HG02623 (cell line): ENCODE results near the gene GAPVD1.

ENCODE experiments used
- ATAC-seq: cut with Tn5 transposase; IDR thresholded peaks from one replicate; pipeline ENCODE4 v1.9.1; 2021; ENCODE audit warnings: moderate library complexity; ENCODE audit not compliant: unreplicated experiment

The GAPVD1 gene

DNA sequence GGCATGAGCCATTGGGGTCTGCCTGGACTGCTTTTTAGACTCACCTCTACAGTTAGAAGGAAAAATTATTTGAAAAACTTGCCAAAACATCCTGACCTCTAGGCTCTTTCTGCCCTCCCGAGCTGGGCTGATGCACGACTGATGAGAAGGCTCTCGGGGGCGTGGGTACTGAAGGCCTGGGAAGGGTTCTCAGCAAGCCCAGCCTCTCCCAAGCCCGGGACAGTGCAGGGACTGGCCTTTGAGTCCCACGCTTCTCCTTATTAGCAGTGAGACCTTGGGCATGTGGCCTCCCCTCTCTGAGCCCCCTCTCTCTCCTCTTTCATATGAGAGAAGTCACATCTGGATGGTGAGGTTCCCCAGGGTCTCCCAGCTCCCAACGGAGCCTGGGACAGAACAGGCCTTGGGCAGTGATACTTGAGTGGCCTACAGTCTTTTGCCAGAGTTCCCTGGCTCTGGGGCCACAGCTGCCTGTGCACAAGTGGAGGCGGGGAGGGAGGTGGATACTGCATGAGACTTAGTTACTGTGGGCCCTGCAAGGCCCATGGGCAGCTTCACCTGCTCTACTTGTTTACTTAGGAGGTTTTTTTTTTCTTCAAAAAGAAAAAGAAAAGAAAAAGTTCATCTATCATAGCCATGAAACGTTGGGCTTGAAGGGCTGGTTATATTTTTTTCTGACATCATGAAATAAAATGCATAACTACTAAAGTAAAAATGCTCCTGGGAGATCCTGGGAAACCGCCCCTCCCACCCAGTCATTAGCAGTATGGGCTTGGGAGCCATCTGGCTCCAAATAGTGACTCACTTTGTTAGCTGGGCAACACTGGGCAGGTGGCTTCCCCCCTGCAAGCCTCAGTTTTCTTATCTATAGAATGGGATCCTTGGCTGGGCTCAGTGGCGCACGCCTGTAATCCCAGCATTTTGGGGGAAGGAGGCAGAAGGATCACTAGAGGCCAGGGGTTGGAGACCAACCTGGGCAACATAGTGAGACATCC is 139.4 kb downstream of the GAPVD1 start:
- no peak for ATAC-seq

DNA sequence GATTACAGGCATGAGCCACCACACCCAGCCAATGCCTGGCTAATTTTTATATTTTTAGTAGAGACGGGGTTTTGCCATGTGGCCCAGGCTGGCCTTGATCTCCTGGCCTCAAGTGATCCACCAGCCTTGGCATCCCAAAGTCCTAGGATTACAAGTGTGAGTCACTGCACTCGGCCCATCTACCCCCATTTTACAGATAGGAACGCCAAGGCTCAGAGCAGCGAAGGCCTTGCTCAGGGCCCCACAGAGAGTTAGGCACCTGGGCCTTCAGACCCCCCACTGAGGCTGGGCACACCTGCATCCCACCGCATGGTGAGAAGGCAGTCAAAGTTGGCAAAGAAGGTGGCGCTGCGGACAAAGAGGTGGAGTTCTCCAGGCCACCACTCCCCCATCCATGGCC is 143.1 kb downstream of the GAPVD1 start:
- no peak for ATAC-seq

DNA sequence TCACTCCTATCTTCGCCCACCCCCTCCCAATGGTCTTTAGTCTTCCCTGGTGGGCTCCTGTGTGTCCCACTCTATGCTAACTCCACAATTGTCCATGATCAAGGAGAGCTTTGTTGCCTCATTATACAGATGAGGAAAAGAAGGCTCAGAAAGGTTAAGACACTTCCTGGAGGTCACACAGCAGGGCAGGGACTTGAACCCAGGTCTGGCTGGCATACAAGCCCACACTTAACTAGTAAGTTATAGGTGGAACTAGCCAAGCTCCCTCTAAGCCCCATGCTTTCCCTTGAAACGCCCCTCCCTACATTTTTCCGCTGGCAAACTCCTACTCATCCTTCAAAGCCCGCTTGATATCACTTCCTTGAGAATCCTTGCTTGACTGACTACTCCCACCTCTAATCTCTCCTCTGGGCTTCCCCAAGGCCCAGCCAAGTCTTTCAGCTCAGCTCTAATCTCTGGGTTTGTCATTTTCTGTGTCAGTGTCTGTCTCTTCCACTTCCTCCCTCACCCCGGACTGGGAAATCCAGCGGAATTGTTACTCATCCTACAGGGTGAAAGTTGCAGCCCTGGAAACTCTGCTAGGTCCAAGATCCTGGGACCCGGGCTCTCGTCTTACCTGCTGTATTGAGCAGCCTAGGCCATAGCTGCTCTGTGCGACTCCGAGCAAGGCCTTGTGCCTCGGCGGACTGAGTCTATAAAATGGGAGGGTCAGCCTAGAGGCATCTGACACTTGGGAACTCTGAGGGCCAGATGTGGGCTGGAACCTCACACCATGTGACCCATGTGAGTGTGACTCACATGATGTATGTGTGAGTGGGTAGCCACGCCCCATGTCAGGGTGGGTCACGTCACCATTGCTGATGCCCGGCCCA is 144.5 kb downstream of the GAPVD1 start:
- ATAC-seq, result no peak

DNA sequence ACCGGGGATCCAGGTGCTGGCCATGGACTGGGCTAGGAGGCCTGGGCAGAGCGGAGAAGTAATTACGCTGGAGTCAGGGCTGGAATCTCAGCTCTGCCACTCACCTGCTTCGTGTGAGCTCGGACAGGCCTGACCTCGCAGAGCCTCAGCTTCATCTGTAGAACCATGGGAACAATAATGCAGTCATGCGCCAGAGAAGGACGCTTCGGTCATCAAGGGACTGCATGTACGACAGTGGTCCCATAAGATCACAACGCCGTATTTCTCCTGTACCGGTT is 145.1 kb downstream of the GAPVD1 start:
- ATAC-seq, result no peak

DNA sequence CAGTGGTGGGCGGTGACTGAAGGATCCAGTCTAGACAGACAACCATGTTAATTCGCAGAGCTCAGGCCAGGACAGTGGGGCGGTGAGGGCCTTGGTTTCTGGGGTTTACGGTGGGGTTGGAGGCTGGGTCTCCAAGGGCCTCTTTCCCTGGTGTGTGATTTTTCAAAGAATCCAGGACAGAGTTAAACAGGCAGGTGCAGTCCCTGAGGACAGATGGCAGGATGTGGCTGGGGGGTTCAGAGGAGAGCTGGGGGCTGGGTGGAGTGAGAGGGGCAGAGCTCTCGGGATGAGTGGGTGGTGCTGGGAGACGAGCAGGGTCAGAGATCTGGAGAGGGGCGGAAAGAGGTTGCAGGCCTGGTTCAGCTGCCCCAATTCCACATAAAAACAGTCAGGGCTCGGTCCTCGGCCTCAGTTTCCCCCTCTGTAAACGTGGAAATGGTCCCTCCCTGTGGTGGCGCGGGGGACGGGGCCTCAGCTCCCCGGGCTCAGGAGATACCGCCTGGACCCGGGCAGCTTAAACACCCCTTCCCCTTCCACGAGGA is 145.9 kb downstream of the GAPVD1 start:
- no peak for ATAC-seq

DNA sequence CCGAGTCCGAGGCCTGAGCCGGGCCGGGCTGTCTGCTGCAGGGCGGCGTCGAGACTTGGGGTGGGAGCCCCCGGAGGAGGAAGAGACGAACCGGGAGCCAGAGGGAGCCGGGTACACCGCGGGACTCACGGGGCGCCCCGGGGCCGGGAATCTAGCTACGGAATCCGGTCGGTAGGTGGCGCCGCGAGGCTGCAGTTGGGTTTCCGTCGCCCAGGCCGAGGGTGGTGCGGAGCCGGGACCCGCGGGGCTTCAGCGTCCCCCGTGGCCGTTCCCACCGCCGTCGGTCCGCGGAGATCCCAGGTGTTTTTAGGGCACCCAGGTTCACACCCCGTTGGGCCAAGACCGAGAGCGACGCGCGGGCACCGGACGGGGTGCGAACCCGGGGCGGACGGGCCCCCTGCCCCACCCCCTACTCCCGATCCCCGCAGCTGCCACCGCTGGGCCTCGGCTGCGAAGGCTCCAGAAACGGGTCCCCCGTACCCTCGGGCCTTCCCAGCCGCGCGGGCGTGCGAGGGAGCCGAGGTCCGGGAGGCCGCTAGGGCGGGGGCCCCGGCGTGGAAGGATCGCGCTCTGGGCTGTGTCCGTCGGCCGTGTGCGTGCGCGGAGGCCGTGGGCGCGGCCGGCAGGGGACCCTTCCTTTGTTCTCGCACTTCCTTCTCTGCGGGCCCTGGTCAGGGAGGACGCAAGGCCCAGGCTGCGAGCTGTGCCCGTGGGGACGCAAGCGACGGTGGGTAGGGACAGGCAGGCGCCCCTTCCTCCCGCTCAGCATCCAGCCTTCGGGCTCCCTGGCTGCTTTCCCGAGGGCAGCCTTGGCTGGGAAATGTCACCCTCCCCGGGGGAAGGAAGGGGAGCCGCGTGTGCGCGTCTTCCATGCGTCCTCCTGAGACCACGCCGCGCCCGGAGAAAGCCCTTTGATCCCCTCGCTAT is 146.6 kb downstream of the GAPVD1 start:
- ATAC-seq, result no peak

DNA sequence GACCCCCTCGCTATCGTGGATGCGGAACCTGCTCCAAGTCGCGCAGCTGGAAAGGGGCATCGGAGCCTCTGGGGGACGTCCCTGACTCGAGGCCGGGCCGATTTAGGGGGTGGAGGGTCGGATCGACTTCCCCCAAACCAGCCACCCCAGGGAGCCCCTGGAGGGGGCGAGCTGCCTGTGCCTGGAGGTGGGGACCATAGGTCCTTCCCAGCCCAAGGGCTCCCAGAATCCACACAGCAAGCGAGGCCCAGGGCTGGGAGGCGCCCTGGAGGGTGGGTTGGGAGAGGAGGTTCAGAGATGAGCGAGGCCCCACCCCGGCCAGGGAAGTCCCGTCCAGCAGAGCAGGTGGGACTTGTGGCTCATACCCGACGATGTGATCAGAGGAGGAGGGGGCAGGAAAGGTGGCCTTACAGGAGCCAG is 147.6 kb downstream of the GAPVD1 start:
- ATAC-seq, result no peak

DNA sequence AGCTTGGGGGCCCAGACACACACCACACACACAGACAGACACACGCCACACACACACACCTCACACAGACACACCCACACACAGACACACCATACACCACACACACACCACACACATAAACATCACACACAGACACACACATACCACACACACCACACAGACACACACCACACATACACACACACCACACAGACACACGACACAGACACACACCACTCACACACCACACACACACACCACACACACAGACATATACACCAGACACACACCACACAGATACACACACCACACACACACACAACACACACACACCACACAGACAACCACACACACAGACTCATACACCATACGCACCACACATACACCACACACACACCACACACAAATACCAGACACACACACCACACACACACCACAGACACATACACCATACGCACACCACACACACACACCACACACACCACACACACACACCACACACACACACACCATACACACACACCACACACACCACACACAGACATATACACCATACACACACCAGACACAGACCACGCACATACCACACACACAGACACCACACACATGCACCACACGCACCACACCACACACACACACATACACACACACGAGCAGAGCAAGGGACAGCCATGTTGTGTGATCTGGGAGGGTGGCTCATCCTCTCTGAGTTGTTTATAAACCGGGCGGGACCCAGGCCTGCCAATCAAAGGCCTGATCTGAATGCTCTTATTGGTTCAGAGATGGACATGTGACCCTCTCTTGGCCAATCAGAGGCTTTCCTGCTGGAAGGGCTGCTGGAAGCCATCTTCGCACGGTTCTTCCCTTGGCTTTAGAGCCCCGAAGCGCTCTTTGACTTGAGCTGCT is 148.3 kb downstream of the GAPVD1 start:
- ATAC-seq, result no peak

DNA sequence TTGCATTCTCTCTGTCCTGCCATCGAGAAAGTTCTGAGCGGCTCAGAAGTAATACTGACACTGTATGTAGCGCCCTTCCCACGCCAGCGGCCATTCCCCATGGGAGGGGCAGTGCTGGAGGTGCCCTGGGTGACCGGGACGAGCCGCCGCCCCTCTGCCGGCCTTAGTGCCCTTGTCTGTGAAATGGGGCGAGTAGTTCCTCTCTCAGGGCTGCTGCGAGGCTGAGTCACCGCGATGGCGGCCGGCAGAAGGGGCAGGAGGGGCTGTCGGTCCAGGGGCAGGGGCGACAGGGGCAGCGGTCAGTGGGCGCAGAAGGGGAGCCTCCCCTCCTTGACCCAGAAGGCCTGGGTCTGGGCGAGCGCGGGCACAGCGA is 148.9 kb downstream of the GAPVD1 start:
- ATAC-seq, result no peak

DNA sequence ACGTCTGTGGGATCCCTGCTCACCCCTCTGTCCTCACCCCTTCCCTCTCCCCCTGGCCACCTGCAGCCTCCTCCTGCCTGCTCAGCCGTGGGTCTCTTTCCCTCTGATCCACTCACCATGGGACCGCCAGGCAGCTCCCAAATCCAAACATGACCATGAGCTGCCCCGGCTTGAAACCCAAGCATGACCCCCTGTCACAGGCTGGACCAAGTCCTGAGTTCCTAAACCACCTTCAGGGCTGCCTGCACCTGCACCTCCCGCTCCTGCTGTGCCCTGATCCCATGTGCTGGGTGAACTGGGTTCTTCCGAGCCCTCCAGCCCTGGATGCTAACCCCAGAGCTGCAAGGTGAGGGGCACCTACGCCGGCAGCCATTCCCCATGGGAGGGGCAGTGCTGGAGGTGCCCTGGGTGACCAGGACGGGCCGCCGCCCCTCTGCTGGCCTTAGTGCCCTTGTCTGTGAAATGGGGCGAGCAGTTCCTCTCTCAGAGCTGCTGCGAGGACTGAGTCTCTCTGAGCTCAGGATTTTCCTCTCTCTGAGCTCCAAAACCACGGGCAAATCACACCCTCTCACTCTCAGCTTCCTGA is 149.6 kb downstream of the GAPVD1 start:
- no peak for ATAC-seq

DNA sequence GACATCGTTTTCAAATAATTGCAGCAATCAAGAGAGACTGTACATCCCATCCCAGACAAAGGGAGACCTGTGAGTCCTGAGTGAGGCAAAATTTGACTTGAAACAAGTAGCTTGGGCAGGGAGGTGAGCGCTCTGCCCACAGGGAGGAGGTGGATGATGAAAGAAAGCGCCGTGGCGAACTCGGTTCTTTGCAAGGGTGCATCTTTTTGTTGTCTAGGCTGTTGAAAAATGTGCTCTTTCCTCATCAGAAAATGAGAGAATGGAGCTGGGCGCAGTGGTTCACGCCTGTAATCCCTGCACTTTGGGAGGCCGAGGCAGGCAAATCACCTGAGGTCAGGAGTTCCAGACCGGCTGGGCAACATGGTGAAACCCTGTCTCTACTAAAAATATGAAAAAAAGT is 150.5 kb downstream of the GAPVD1 start:
- ATAC-seq, result no peak

DNA sequence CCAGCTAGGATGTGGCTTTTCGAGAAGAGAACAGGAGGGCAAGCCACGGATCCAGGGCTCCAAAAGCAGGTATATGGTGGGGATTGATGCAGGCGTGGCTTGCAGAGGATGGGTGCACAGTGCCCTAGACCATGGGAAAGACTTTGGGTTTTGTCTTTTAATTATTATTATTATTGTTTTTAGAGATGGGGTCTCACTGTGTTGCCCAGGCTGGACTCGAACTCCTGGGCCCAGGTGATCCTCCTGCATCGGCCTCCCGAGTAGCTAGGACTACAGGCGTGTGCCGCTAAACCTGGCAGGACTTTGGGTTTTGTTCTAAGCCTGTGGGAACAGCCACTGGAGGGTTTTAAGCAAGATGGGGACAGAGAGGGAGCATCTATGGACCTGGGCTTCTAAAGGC is 152.0 kb downstream of the GAPVD1 start:
- no peak for ATAC-seq

DNA sequence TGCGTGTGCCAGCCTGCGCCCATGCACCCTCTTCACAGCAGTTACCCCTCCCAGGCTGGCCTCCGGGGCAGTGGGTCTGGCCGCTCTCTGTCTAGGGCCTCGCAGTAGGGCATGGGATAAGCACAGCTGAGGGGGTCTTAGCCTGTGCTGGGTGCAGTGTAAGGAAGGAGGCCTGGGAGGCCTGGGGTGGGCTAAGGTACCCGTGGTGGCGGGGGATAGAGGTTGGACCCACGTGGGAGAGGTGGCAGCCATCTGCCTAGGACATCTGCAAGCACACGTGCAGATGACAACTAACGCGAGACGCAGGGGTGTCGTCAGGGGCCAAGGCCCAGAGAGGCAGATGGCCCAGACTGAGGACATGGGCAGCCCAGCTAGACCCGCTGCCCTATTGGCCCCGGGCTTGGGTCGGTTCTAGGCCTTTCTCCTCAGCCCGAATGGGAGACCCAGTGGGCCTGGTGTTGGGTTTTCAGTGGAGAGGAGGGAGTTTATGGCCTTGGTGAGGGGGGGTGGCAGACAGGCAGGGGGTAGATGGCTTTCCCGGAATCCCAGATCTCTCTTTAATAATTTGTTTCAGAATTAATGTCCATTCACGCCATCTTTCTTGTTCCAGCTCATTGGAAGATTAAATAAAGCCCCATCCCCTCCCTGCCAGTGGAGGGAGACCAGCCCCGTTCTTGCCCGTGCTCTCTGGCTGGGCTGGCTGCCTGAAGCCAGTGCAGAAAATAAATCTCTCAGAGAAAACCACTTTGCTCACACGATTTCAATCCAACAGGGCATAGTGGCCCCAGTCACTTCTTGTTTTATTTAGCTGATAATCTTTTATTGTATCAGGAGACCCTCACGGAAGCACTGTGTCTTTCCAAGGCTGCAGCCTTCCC is 154.2 kb downstream of the GAPVD1 start:
- ATAC-seq, result no peak

DNA sequence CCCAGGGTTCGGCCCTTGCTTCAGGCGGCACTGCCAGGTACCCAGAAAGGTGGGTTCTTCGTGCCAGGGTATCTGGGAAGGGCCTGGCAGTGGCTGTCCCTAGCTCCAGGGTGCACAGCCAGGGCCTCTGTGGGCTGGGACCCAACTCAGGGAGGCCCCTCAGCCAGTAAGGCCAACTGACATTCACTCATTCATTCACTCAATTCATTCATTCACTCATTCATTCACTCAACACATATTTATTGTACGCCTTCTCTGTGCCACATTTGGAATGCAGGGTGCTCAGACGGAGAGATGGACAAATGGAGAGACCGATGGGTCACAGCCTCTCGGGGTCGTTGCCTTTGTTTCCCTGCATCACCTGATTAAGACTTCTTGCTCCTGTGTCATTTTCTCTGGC is 154.9 kb downstream of the GAPVD1 start:
- no peak for ATAC-seq
